Measurements from ENCODE around the gene SMU1.
"Not testable (repeated sequence)": the region's sequence is repeated elsewhere in the genome, so short reads cannot be mapped to it uniquely, and the experiment has no call there.

SMU1 gene

DNA sequence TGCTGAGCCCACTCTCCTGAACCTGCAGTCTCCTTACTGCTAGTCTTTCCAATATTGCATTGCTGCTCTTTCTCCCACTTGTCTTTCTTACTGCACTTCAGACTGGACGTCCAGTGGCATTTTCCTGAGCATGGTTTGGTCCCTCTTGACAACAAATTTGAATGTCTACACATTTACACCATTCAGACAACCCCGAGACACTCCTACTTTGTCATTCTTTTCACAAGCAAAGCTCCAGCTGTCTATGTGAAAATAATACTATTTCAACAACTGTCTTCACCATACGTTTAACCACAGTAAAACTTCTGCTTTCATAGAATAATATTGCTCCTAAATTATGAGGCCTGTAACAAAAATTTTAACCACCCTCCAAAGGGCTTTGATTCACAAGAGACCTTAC lies 64.6 kb downstream of the SMU1 start:
- no peak for DNase-seq

DNA sequence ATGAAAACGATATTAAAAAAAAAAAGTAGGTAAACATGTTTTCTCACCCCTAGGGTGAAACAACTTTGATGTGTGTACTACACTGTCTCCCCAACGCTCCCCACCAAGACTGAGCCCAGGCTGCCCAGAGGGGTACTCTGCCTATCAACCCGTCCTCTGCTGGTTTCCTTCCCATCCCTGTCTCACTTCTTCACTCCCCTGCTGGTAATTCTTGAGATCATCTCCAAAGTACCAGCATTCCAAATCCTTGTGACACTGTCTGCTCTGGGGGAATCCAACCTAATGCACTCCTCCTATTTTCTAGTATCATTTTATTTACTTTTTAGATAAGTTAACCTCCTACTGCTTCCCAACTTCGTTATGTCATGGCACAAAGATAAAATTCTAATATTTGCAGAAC lies 68.7 kb downstream of the SMU1 start:
- DNase-seq = no peak

GRCh38 chr9:33005335-33005734 lies 71.1 kb downstream of the SMU1 start:
- DNase-seq = not testable (repeated sequence)

DNA sequence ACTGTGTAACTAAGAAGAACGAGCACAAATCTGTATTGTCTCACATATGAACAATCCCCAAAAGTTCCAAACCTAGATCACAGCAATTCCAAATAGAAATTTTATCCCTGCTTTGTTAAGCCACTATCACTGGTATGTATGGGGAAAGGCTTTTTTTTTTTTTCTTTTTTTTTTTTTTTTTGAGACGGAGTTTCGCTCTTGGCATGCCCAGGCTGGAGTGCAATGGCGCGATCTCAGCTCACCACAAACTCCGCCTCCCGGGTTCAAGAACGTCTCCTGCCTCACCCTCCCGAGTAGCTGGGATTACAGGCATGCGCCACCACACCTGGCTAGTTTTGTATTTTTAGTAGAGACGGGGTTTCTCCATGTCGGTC lies 75.8 kb downstream of the SMU1 start:
- not testable (repeated sequence) for DNase-seq

GRCh38 chr9:32992595-32993238 lies 83.8 kb downstream of the SMU1 start:
- no peak for DNase-seq

DNA sequence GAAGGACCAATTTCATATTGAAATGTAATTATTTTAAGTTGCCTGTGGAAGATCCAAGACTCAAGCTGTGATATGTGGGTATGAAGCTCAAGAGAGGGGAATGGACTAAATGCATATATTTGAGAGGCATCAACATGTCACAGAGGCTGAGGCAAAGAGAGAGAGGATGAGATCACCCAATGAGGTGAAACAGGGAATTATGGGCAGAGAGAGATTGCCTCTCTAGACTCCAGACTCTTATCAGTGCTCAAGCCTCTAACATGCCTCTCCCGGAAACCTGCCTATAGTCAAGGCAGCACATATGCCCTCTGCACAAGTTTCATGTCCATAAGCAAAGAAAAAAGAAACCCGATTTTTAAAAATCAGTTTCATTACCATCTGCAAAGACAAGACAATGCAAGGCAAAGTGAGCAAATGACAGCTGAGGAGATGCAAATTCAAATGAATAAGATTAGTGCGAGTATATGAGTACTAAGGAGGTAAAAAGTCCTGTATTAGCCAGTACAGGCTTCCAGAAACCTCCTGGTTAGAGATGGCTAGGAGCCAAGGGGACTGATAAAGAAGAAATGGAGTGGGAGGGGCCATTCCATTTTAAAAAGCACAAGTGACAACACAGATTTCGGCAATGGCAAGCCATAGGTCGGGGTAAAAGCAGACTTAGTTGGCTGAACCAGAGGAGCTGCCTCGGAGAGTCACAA lies 84.4 kb downstream of the SMU1 start:
- no peak for DNase-seq
